Transverse colon (tissue), 4 donors: ENCODE data around the gene HSPA12A. TPM values are rescaled to one million over a fixed set of nuclear protein-coding genes. Genes with fewer than 3 reads are reported as not detected.
A peak's percentile ranks its signal among the peaks of the same experiment; 100 is the strongest.

ENCODE experiments used
- DNase-seq: peaks from one replicate; pipeline ENCODE4 v3.0.0-alpha.2; 2019
- H3K27ac ChIP-seq, 4 donors: fragments of 200-600 bp; sonication (generic); 2 replicates each; pipeline ENCODE4 v1.5.1; 2016 to 2018; ENCODE audit warnings: inconsistent platforms in 4 of 4
- H3K27me3 ChIP-seq: fragments of 200-600 bp; sonication (generic); 2 replicates; pipeline ENCODE4 v1.5.1; 2017; ENCODE audit warnings: inconsistent platforms
- H3K36me3 ChIP-seq, 4 donors: fragments of 200-600 bp; sonication (generic); 2 replicates each; pipeline ENCODE4 v1.5.1; 2017 to 2019; ENCODE audit warnings: inconsistent platforms in 4 of 4
- H3K4me1 ChIP-seq, 4 donors: fragments of 200-600 bp; sonication (generic); 2 replicates each; pipeline ENCODE4 v1.5.1; 2017 to 2020; ENCODE audit warnings: inconsistent platforms in 4 of 4
- H3K4me3 ChIP-seq, 4 donors: fragments of 200-600 bp; sonication (generic); 1 replicate in 1 of 4; 2 replicates in 3 of 4; pipeline versions ENCODE4 v1.5.1 to v1.6.1; 2017 to 2019; ENCODE audit warnings: inconsistent platforms in 4 of 4
- H3K9me3 ChIP-seq, 2 donors: fragments of 200-600 bp; sonication (generic); 2 replicates each; pipeline ENCODE4 v1.5.1; 2017 to 2019; ENCODE audit warnings: inconsistent platforms in 2 of 2
- EP300 ChIP-seq: sonication (generic); formaldehyde crosslinking; IDR thresholded peaks from one replicate; pipeline ENCODE4 v1.6.1; 2017; ENCODE audit warnings: antibody characterized with exemption, low read depth
- POLR2A ChIP-seq: fragments of 450-650 bp; IDR thresholded peaks from one replicate; pipeline ENCODE4 v1.6.1; 2016; ENCODE audit warnings: antibody characterized with exemption, mild to moderate bottlenecking, moderate library complexity
- POLR2AphosphoS5 ChIP-seq, 3 donors: sonication (generic); formaldehyde crosslinking; IDR thresholded peaks; one replicate each; pipeline ENCODE4 v1.6.1; 2016; ENCODE audit warnings: antibody characterized with exemption in 3 of 3
- WGBS, 2 donors: methylation state at CpG; one replicate each; pipeline ENCODE4 v1.1.5; 2018; ENCODE audit warnings: low coverage in 1 of 2; 5-methylcytosine and 5-hydroxymethylcytosine counted together
- in situ Hi-C, 4 donors: fragments of 200-750 bp; cut with MboI; loops; one replicate each; pipeline versions ENCODE4 v1.15.0 to v1.15.1; 2017; ENCODE audit warnings: low sequenced_read_pairs in 3 of 4, low pct_ligation_motif_present in 1 of 4, low pct_unique_long_range_greater_than_20kb in 1 of 4
- intact Hi-C: fragments of 100-400 bp; cut with DNase I; formaldehyde crosslinking; loops from one replicate; pipeline ENCODE4 v1.15.1; 2023; ENCODE audit warnings: low total_unique reads
- total RNA-seq, 4 donors: library from RNA; depleted of rRNA; stranded (reverse); fragments of >200 nt; gene quantifications; one replicate each; pipeline ENCODE4 v1.1.0, GENCODE V29; 2016
- TF ChIP-seq, protein P1 (sequence below), 5 experiments: fragments of 200-600 bp in 3 of 5; fragments of 450-650 bp in 2 of 5; sonication (generic) in 3 of 5; IDR thresholded peaks; 1 replicate in 2 of 5; 2 replicates in 3 of 5; pipeline ENCODE4 v1.5.1; 2016 to 2017; ENCODE audit warnings: antibody characterized with exemption in 5 of 5, inconsistent platforms in 3 of 5, mild to moderate bottlenecking in 2 of 5, moderate library complexity in 1 of 5

The HSPA12A gene
- total RNA-seq, 4 donors from 2014 or later, result 6.4 to 52.3 (median 9.5) TPM

- Histone ChIP-seq H3K4me1 (peaks cover 0 to 3% (median 0%) of the 10 kb centered on the region in 4 donors), H3K27me3 (peaks cover 10% of the 10 kb centered on the region), H3K9me3 (no peaks in the 10 kb centered on the region), H3K36me3 (no peaks in the 10 kb centered on the region), H3K4me3 (peak overlapping the region in 3 of 4 donors; percentile 16 to 40 (median 29)), H3K27ac (peak overlapping the region in 1 of 4 donors; percentile 49)
- intact Hi-C loops (no loop called here), in situ Hi-C loops (loop anchor here in 1 of 4 donors (25.0 kb wide), 1 partner anchor 492 kb away; no protein-coding TSS in a partner anchor)
- WGBS, 2 donors, result 39 to 71% methylated on average over 1 to 21 of the region's 41 CpGs
- peak; percentile 47 for DNase-seq
- TF ChIP-seq POLR2A (no peak), EP300 (no peak), POLR2AphosphoS5 (IDR thresholded peaks at IDR 0.05) (no peak)
- TF ChIP-seq, protein P1, sequence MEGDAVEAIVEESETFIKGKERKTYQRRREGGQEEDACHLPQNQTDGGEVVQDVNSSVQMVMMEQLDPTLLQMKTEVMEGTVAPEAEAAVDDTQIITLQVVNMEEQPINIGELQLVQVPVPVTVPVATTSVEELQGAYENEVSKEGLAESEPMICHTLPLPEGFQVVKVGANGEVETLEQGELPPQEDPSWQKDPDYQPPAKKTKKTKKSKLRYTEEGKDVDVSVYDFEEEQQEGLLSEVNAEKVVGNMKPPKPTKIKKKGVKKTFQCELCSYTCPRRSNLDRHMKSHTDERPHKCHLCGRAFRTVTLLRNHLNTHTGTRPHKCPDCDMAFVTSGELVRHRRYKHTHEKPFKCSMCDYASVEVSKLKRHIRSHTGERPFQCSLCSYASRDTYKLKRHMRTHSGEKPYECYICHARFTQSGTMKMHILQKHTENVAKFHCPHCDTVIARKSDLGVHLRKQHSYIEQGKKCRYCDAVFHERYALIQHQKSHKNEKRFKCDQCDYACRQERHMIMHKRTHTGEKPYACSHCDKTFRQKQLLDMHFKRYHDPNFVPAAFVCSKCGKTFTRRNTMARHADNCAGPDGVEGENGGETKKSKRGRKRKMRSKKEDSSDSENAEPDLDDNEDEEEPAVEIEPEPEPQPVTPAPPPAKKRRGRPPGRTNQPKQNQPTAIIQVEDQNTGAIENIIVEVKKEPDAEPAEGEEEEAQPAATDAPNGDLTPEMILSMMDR (IDR thresholded peaks at IDR 0.05), result no peak
Observed at GRCh38 chr10:116669832-116670644, 72.3 kb downstream of the HSPA12A start.

GRCh38 chr10:116669080-116669479, 73.3 kb downstream of the HSPA12A start:
- H3K4me3 ChIP-seq, result no peak overlapping the region
- TF ChIP-seq POLR2AphosphoS5 (IDR thresholded peaks at IDR 0.05) (no peak), EP300 (no peak), POLR2A (no peak)
- TF ChIP-seq, protein P1 (IDR thresholded peaks at IDR 0.05), result no peak
- 80 to 89% methylated on average over 1 to 4 of the region's 5 CpGs for WGBS, 2 donors
- intact Hi-C loops, result no loop called here
- H3K27me3 ChIP-seq, result peaks cover 10% of the 10 kb centered on the region
- no peaks in the 10 kb centered on the region for H3K36me3 ChIP-seq
- peaks cover 0 to 3% (median 0%) of the 10 kb centered on the region in 4 donors for H3K4me1 ChIP-seq
- no peak overlapping the region for H3K27ac ChIP-seq
- no peak for DNase-seq
- in situ Hi-C loops, result loop anchor here in 1 of 4 donors (25.0 kb wide), 1 partner anchor 493 kb away; no protein-coding TSS in a partner anchor
- no peaks in the 10 kb centered on the region for H3K9me3 ChIP-seq

GRCh38 chr10:116668446-116668845, 73.9 kb downstream of the HSPA12A start:
- Histone ChIP-seq H3K9me3 (no peaks in the 10 kb centered on the region), H3K36me3 (no peaks in the 10 kb centered on the region), H3K4me1 (peaks cover 0 to 3% (median 0%) of the 10 kb centered on the region in 4 donors), H3K4me3 (no peak overlapping the region), H3K27ac (no peak overlapping the region), H3K27me3 (peaks cover 10% of the 10 kb centered on the region)
- intact Hi-C loops, result no loop called here
- in situ Hi-C loops, result loop anchor here in 1 of 4 donors (25.0 kb wide), 1 partner anchor 494 kb away; no protein-coding TSS in a partner anchor
- DNase-seq, result no peak
- TF ChIP-seq EP300 (no peak), POLR2AphosphoS5 (IDR thresholded peaks at IDR 0.05) (no peak), POLR2A (no peak)
- TF ChIP-seq, protein P1 (IDR thresholded peaks at IDR 0.05), result no peak
- 91% methylated on average over 2 of the region's 2 CpGs; no CpG with 5 or more reads in 1 of the 2 donors for WGBS, 2 donors

GRCh38 chr10:116668018-116668417, 74.3 kb downstream of the HSPA12A start:
- no peaks in the 10 kb centered on the region for H3K9me3 ChIP-seq
- H3K36me3 ChIP-seq, result no peaks in the 10 kb centered on the region
- no peak for DNase-seq
- WGBS, 2 donors, result 88% methylated on average over 9 of the region's 9 CpGs; no CpG with 5 or more reads in 1 of the 2 donors
- intact Hi-C loops, result no loop called here
- in situ Hi-C loops, result loop anchor here in 1 of 4 donors (25.0 kb wide), 1 partner anchor 494 kb away; no protein-coding TSS in a partner anchor
- H3K27me3 ChIP-seq, result peaks cover 10% of the 10 kb centered on the region
- H3K27ac ChIP-seq, result no peak overlapping the region
- H3K4me3 ChIP-seq, result no peak overlapping the region
- TF ChIP-seq EP300 (no peak), POLR2AphosphoS5 (IDR thresholded peaks at IDR 0.05) (no peak)
- H3K4me1 ChIP-seq, result peaks cover 0 to 3% (median 0%) of the 10 kb centered on the region in 4 donors
